Hippocampal formation (tissue), 2 donors: ENCODE data around the gene MRPL30.
"Not testable (repeated sequence)": the region's sequence is repeated elsewhere in the genome, so short reads cannot be mapped to it uniquely, and the experiment has no call there.

Source experiments
- DNase-seq, 2 donors: peaks; one replicate each; lab custom pipeline; 2025; lab: John Stamatoyannopoulos, UW

The MRPL30 gene

DNA sequence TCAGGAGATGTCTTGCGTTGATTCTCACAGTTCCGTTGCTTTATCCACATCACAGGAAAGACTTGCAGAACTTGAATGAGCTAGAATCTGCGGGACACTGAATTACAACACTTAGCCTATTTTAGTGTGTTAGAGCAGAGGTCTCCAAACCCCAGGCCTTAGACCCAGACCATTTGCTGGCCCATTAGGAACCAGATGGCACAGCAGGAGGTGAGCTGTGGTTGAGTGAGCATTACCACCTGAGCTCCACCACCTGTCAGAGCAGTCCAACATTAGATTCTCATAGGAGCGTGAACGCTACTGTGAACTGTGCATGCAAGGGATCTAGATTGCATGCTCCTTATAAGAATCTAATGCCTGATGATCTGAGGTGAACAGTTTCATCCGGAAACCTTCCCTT is 3.8 kb downstream of the MRPL30 start:
- no peak for DNase-seq

DNA sequence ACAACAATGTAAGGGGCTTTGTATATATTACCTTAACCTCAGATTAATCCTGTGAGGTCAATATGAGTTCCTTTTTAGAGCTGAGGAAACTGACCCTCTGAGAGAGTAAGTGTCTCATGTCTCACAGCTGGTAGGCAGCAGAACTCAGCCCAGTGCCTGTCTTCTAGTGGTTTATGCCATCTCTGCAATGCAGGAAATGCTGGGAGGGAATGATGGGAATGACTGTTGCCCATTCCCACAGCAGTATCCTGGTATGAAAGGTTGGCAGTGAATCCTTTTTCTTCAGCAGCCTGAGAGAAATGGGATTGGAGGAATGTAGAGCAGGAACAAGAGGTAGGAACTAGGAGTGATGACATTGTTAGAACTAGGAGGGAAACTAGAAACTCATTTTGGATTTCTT is 6.0 kb downstream of the MRPL30 start:
- DNase-seq = no peak

DNA sequence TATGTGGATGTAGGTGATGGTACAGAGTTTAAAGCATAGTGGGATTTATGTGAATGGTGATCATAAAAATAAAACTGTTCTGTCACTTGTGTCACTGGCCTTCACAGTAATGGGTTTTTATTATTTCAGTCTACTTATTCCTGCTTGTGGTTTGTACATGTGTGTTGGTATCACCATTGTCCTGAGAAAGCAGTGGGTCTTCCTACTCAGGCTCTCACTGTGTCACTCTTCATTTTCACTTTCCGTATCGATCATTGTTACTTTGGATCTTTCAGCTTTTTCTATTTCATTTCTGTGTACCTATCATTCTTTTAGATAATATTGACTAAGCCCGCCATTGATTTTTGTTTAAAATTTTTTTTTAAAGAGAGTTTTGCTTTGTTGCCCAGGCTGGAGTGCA is 7.4 kb downstream of the MRPL30 start:
- DNase-seq = no peak

DNA sequence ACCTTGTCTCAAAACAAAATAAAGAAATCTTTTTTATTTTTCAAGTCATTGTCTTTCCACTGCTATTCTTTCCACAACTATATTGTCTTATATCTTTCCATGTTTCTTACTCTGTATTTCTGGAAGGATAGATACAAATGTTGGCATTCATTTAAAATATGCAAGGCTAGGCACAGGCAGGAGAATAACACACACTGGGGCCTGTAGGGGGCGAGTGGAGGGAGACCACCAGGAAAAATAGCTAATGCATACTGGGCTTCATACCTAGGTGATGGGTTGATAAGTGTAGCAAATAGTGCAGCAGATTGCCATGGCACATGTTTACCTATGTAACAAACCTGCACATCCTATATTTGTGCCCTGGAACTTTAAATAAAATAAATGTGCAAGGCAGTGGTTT is 9.6 kb downstream of the MRPL30 start:
- no peak for DNase-seq

DNA sequence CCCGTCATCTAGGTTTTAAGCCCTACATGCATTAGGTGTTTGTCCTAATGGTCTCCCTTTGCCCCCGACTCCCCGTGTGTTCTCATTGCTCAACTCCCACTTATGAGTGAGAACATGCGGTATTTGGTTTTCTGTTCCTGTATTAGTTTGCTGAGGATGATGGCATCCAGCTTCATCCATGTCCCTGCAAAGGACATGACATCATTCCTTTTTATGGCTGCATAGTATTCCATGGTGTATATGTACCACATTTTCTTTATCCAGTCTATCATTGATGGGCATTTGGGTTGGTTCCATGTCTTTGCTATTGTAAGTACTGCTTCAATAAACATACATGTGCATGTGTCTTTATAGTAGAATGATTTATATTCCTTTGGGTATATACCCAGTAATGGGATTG is 11.4 kb downstream of the MRPL30 start:
- DNase-seq = not testable (repeated sequence)

DNA sequence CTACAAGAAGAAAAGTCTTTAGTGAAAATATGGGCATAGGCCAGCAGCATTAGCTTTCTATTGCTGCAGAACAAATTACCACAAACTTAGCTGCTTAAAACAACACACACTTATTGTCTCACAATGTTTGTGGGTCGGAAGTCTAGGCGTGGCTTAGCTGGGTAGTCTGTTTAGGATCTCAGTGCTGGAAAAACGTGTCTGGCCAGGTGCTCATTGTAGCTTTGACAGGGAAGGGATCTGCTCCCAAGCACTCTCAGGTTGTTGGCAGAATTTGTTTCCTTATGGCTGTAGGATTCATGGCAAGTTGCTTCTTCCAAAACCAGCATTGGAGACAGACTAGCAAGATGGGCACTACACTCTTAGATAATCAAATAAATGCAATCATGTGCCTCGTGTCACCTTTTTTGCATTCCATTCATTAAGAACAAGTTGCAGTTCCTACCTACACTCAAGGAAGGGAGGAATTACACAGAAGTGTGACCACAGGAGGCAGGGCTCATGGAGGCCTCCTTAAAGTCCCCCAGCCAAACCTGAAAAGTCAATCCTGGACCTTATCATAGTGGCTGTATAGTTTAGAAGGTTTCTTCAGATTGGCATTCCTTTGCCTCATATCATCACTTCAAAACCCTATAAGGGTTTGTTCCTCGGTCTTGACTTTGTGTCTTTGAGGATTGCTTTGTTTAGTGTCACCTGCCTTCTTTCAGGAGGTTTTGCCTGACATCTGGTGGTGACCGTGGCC is 17.3 kb downstream of the MRPL30 start:
- DNase-seq = no peak

DNA sequence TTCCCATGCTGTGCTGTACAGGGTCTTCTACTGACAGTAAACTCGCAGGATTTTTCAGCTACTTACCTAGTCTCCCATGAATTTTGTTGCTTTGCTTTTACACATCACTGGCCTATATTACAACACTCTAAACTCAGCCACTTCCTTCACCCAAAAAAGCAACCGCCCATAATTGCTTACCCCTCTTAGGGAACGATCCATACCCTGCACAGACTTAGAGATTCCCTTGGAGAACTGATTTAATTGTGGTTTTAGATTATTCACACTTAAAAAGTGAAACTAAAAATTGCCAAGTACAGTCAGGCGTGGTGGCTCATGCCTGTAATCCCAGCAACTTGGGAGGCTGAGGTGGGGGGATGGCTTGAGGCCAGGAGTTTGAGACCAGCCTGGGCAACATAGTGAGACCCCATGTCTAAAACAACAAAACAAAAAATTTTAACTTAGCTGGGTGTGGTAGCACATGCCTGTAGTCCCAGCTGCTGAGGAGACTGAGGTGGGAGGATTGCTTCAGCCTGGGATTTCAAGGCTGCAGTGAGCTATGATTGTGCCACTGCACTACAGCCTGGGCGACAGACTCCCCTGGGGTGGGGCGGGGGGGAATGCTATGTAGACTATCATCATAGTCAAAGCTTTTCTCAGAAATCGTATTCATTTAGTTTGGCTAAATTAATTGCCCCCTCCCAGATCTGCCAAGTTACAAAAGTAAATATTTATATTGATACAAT is 19.3 kb downstream of the MRPL30 start:
- DNase-seq = no peak

DNA sequence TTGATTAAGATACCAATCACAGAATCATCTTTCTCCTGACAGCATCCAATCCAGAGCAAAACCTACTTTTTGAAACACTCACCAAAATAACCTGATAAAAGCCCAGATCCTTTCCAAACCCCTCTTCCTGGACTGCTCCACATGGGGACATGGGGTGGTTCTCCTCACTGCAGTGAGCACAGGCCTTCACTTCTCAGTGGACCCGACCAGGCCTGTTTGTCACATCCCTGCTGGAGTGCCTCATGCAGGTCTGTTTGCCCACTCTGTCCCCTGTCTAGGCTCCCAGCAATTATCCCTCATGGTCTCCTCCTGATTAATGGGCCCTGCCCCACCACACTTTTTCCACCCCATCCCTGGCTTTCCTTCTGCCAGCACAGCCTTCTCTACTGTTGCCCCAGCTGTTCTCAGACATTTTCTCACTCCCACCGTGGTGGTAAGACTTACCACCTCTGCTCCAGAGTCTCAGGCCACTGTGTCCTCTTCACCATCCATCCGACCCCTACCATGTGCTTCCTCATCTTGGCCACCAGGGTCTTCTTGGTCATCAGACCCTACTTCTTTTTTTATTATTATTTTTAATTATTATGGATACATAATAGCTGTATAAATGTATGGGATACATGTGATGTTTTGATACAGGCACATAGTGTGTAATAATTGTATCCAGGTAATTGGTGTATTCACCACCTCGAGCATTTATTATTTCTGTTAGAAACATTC is 21.1 kb downstream of the MRPL30 start:
- DNase-seq = no peak

DNA sequence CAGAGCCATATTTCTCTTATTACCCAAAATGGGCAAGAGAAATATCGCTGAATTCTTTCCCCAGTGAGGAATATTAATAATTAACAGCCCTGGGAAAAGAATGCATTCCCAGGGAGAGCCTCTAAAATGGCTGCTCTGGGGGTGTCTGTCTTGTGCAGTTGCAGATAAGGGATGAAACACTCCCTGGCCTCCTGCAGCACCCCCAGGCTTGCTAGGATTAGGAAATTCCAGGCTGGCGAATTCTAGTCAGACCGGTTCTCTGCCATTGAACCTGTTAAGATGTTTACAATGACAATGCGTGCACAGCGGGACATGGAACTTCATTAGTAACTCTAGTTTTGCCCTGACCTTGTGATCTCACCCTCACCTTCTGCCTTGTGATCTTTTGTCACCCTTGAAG is 24.5 kb downstream of the MRPL30 start:
- DNase-seq = no peak

DNA sequence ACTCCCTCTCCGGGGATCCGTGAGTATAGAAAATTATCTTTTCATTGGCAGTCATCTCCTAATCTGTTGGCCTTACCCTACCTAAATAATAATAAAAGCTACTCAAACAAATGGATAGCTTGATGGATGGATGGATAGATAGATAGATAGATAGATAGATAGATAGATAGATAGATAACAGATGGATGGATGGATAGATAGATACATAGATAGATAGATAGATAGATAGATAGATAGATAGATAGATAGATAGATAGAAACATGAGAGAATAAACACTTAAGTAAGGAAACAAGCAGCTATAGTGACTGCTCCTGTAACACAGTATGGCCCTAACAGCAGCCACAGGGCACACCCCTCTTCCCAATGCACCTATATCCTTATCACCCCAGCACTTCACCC is 35.1 kb downstream of the MRPL30 start:
- no peak for DNase-seq

DNA sequence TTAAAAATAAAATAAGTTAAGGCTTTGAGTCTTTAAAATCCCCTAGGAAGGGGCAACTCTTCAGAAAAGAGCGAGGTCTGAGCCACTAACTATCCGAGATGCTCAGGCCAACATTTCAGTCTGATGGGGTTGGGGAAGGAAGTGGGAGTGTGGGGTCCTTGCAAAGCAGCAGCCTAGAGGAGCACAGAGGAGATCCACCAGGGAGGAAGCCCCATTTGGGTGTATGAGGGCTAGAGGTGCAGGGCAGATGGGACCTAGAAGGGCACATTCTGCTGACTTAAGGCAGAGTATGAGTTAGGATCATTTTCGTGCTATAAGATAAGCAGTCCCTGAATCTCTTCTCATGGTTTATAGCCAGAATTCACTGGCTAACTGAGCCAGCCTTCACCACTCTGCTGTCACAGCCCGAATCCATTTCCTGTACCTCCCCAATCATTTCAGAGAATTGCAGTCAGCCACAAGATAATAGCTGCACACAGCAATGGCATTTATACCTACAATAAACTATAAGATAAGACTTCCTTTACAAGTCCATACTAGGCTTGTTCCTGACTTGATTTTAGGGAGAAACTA is 37.0 kb downstream of the MRPL30 start:
- DNase-seq = no peak

DNA sequence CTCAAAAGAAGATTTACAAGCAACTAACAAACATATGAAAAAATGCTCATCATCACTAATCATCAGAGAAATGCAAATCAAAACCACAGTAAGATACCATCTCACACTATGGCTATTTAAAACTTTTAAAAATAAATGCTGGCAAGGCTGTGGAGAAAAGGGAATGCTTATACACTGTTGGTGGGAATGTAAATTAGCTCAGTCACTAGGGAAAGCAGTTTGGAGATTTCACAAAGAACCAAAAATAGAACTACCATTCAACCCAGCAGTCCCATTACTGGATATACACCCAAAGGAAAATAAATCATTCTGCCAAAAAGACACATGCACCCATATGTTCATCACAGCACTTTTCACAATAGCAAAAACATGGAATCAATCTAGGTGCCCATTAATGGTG is 52.2 kb downstream of the MRPL30 start:
- DNase-seq = not testable (repeated sequence)

DNA sequence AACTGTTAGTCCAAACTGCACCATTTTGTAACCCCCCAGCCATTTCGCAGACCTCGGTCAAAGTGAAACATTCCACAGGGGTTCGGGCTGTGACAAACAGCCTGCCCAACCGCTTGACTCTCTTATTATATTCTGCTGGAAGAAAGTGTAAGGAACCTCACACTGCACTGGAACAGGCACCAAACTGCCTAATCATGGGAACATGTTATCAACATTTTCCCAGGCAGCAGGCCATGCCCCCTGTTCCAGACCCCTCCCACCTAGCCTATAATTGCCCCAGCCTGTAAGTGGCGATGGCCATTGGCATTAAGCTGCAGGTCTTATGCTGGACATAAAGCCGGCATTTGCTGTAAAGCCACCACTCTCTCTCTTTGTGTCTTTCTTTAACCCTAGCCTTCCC is 57.6 kb downstream of the MRPL30 start:
- no peak for DNase-seq

DNA sequence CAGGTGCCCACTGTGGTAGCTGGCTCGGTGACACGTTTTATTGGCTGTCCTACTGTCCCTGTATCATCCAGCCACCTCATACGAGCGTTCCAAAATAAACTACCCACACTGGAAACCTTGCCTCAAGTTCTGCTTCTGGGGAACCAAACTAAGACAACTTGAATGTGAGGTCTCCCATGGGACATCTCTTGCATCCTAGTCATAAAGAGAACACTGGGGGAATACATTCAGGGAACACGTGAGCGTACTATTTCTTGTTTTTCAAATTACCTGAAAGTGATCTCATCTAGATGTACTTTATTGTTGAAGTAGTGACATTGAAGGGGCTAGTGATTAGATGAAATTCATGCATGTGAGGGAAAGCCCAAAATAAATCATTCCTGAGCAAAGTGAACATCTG is 59.4 kb downstream of the MRPL30 start:
- DNase-seq = no peak

DNA sequence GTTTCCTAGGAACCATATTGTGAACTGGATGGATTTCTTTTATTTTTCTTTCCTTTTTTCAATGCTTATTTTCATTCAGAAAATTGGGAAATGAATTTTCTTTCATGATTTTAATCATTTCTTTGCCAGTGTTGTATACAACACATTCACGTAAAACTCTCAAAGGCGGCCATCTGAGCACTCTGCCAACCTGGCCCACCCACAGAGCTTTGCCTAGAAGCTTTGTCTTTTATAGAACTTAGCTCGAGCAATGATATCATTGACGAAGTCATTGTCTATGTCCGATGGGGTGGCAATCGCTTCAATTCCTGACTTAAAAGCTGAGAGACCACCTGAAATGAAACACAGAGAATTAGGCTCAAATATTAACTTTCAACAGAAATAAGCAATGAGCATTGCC is 61.2 kb downstream of the MRPL30 start:
- DNase-seq = no peak
